A673 (cell line): ENCODE data around the gene CD4.

ENCODE experiments used
- CTCF ChIP-seq: fragments of 300-800, 200-600 bp; sonication (generic); conservative IDR thresholded peaks from 2 replicates; pipeline ENCODE4 v1.5.1; 2017; ENCODE audit warnings: low read depth, mild to moderate bottlenecking, antibody characterized with exemption, low read length, moderate library complexity, mixed read lengths
- EZH2 ChIP-seq: fragments of 200-600 bp; sonication (generic); IDR thresholded peaks from 2 replicates; pipeline ENCODE4 v1.6.1; 2017; ENCODE audit warnings: borderline replicate concordance, low read depth, mild to moderate bottlenecking, mixed read lengths, antibody characterized with exemption, low read length; ENCODE audit not compliant: poor library complexity, severe bottlenecking

DNA sequence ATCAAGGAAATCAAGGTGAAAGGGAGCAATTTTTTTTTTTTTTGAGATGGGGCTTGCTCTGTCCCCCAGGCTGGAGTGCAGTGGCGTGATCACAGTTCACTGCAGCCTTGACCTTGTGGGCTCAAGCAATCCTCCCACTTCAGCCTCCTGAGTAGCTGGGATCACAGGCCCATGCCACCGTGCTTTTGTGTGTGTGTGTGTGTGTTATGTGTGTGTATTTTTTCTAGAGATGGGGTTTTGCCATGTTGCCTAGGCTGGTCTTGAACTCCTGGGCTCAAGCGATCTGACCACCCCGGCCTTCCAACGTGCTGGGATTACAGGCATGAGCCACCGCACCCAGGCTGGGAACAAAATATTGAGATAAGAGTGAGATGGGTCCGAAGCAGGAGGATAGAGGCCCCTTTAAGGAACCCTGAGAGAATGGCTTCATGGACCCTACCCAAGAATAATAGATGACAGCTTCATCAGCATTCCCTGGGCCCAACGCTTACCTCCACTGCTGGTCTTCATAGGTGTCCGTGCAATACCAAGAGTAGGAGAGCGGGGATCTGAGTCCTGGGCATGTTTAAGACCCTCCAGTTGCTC is 60.7 kb downstream of the CD4 start:
- TF ChIP-seq CTCF (no peak), EZH2 (no peak)
